DND-41 (cell line): ENCODE data around the gene ABCC8.

ENCODE experiments used
- ATAC-seq: fragments of 200-7000 bp; cut with Tn5 transposase; 3 replicates; pipeline ENCODE4 v1.9.1; 2021; ENCODE audit warnings: low read depth; ENCODE audit not compliant: insufficient read depth
- DNase-seq: peaks from one replicate; pipeline ENCODE4 v3.0.0-alpha.2; 2020
- H2AFZ ChIP-seq: 2 replicates; pipeline ENCODE4 v1.6.0; 2012; ENCODE audit warnings: low read depth, low read length
- H3K27ac ChIP-seq: 2 replicates; pipeline ENCODE4 v1.5.1; 2012; ENCODE audit warnings: low read length, inconsistent platforms
- H3K27me3 ChIP-seq: fragments of 200-600 bp; sonication (generic); 2 replicates; pipeline ENCODE4 v1.6.0; 2012; ENCODE audit warnings: low read length, mild to moderate bottlenecking, inconsistent platforms; ENCODE audit not compliant: insufficient read depth, poor library complexity
- H3K36me3 ChIP-seq: 2 replicates; pipeline ENCODE4 v1.5.1; 2012; ENCODE audit warnings: low read length, inconsistent platforms; ENCODE audit not compliant: insufficient read depth
- H3K4me1 ChIP-seq: 2 replicates; pipeline ENCODE4 v1.5.1; 2012; ENCODE audit warnings: mild to moderate bottlenecking, low read length; ENCODE audit not compliant: insufficient read depth
- H3K4me2 ChIP-seq: 2 replicates; pipeline ENCODE4 v1.6.0; 2012; ENCODE audit warnings: mild to moderate bottlenecking, moderate library complexity, low read length, inconsistent platforms; ENCODE audit not compliant: insufficient read depth
- H3K4me3 ChIP-seq, 2 experiments: fragments of 200-600 bp in 1 of 2; shearing (Covaris generic) in 1 of 2; 2 replicates each; pipeline ENCODE4 v1.5.1; 2012 to 2016; ENCODE audit warnings: inconsistent platforms in 2 of 2, low read length in 2 of 2, mild to moderate bottlenecking in 2 of 2, low read depth in 1 of 2, moderate library complexity in 1 of 2
- H3K79me2 ChIP-seq: 2 replicates; pipeline ENCODE4 v1.6.0; 2012; ENCODE audit warnings: low read length, inconsistent platforms; ENCODE audit not compliant: insufficient read depth
- H3K9ac ChIP-seq: 2 replicates; pipeline ENCODE4 v1.6.0; 2012; ENCODE audit warnings: low read depth, mild to moderate bottlenecking, inconsistent platforms, low read length, moderate library complexity
- H3K9me3 ChIP-seq: 2 replicates; pipeline ENCODE4 v1.5.1; 2012; ENCODE audit warnings: low read length, moderate library complexity, mild to moderate bottlenecking, inconsistent platforms; ENCODE audit not compliant: insufficient read depth, severe bottlenecking
- H4K20me1 ChIP-seq: 2 replicates; pipeline ENCODE4 v1.6.0; 2012; ENCODE audit warnings: low read length; ENCODE audit not compliant: insufficient read depth
- CTCF ChIP-seq: IDR thresholded peaks from 2 replicates; pipeline ENCODE4 v1.5.1; 2012; ENCODE audit warnings: borderline replicate concordance, low read length, moderate library complexity, mild to moderate bottlenecking; ENCODE audit not compliant: poor library complexity, severe bottlenecking; ENCODE audit errors: extremely low read depth
- EZH2 ChIP-seq: IDR thresholded peaks from 3 replicates; pipeline ENCODE4 v1.6.1; 2012; ENCODE audit warnings: borderline replicate concordance, low read depth, mild to moderate bottlenecking, moderate library complexity, low read length, inconsistent platforms; ENCODE audit not compliant: severe bottlenecking

The ABCC8 gene

GRCh38 chr11:17459236-17459896, 17.3 kb downstream of the ABCC8 start:
- TF ChIP-seq CTCF = no peak
- no peak for TF ChIP-seq EZH2
- Histone ChIP-seq H3K4me2 (no peak overlapping the region), H3K9me3 (no peaks in the 10 kb centered on the region), H3K27ac (no peak overlapping the region), H3K4me1 (peaks cover 21% of the 10 kb centered on the region), H3K9ac (no peak overlapping the region), H3K4me3 (no peak overlapping the region), H3K36me3 (0 out of 2 replicates have a peak, but pooled peaks cover 3% of the 10 kb centered on the region), H4K20me1 (no peaks in the 10 kb centered on the region), H3K27me3 (no peaks in the 10 kb centered on the region), H3K79me2 (no peaks in the 10 kb centered on the region), H2AFZ (no peak overlapping the region)
- ATAC-seq (no peak), DNase-seq (no peak)

GRCh38 chr11:17458268-17458667, 18.4 kb downstream of the ABCC8 start:
- Histone ChIP-seq H3K27ac (no peak overlapping the region), H3K4me3 (no peak overlapping the region), H3K4me1 (peaks cover 14% of the 10 kb centered on the region), H3K79me2 (no peaks in the 10 kb centered on the region), H3K9ac (no peak overlapping the region), H3K9me3 (no peaks in the 10 kb centered on the region), H4K20me1 (no peaks in the 10 kb centered on the region), H2AFZ (no peak overlapping the region), H3K4me2 (no peak overlapping the region), H3K27me3 (no peaks in the 10 kb centered on the region), H3K36me3 (0 out of 2 replicates have a peak, but pooled peaks cover 4% of the 10 kb centered on the region)
- DNase-seq = no peak
- no peak for TF ChIP-seq EZH2
- no peak for TF ChIP-seq CTCF
- ATAC-seq = no peak

GRCh38 chr11:17457396-17458173, 19.1 kb downstream of the ABCC8 start:
- Histone ChIP-seq H4K20me1 (no peaks in the 10 kb centered on the region), H3K27me3 (no peaks in the 10 kb centered on the region), H3K4me1 (peaks cover 14% of the 10 kb centered on the region), H3K9ac (no peak overlapping the region), H3K36me3 (0 out of 2 replicates have a peak, but pooled peaks cover 7% of the 10 kb centered on the region), H3K27ac (peak overlapping the region; percentile 38; the same call in 1 of the 2 replicates), H2AFZ (no peak overlapping the region), H3K9me3 (no peaks in the 10 kb centered on the region), H3K79me2 (no peaks in the 10 kb centered on the region), H3K4me3 (no peak overlapping the region), H3K4me2 (no peak overlapping the region)
- peak; percentile 71 for ATAC-seq
- TF ChIP-seq CTCF (no peak), EZH2 (no peak)
- DNase-seq = peak; percentile 30
